IPS DF 4.7 (cell line): ENCODE measurements around the gene TIMP2.

Source experiments
- DNase-seq: peaks from one replicate; pipeline ENCODE4 v3.0.0-alpha.2; 2013; ENCODE audit warnings: low spot score; ENCODE audit errors: extremely low read depth

The TIMP2 gene

DNA sequence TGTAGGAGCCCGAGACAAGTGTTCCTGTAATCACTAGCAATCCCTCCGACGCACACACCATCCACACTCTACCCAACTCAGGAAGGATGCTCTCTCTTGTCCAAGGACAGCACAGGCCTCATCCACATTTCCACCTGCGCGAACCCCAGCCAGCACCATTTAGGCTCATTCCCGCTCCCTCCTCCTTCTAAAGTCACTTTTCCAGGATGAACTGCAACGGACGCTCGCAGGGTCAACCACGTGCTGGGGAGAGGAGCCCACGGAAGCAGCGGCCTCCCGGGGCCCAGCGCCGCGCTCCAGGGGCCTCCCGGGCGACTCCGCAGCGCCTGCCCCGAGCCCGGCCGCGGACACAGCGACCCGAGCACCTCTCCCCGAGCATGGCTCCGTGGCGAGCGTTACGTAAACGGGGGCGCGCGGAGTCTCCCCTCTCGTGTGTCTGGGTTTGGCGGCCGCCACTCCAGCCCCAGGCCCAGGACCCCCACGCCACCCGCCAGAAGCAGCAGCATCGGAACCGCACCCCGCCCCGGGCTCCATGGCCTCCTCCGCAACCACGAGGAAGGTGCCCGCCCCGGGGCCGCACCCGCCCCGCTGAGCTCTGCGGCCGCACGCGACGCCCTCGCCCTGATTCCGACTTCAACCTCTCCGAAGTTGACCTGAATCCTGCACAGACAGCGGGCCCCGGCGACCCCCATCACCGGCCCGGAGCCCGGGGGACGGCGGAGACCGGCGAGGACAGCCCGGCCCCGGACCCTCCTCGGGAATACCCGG is 85.2 kb downstream of the TIMP2 start:
- no peak for DNase-seq

DNA sequence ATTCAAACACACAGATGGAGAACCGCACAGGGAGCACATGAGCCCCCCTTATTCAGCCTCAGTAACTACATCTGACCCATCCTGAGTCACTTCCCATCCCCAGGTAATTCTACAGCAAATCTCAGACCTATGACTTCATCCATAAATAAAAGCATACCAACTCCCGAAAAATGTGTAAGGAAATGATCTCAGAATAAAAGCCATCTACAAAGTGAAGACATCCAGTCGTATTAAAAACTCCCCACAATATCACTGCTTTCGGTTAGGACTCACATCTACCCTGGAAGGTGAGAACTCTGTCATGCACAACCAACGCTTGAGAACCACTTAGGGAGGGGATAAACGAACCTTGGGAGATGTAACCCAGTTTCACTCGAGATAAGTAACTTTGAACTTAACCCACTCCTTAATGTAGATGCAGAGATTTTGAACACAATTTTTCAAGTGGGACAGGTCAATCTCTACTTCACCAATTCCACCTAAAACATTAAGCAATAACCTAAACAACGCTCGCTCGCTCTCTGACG is 85.9 kb downstream of the TIMP2 start:
- DNase-seq: no peak

DNA sequence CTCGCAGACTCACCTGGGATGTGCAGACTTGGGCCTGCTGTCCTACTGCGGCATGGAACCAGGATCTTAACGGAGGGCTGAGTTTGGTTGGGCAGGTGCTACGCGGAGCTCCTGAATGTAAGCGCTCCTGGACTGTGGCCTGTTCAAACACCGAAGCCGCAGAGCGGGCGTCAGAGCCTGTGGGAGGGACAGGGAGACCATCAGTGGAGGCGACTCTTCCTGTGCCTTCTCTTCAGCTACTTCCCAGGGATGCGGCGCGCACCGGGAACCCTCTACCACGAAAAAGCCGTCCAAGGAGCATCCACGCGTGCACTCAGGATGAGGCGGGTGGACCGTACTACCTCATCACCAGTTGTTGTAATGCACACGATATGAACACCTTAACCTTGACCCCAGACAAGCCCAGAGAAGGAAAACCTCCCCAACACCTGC is 86.6 kb downstream of the TIMP2 start:
- no peak for DNase-seq

DNA sequence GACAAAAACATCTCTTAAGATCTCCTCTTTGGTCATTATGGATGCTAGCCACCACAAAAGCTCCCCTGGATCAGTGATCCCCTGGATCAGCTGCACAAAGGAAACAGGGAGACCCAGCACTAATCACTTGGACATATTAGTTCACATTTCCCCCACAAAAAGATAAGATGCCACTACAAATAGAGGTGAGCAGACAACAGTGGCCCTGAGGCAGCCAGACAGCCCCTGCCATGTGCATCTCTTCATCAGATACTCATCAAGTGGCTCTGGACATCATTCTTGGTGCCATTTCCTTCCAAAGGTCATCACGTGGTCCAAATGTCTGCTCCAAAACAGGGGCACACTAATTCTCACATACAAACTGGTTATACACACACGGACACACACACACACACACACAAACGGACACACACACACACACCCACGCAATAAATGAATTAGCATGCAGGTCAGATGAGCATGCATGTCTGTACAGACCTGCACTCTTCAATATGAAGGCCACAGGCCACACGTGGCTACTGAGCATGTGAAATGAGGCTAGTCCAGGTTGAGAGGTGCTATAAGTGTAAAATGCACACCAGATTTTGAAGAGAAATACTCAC is 88.7 kb downstream of the TIMP2 start:
- DNase-seq: no peak

DNA sequence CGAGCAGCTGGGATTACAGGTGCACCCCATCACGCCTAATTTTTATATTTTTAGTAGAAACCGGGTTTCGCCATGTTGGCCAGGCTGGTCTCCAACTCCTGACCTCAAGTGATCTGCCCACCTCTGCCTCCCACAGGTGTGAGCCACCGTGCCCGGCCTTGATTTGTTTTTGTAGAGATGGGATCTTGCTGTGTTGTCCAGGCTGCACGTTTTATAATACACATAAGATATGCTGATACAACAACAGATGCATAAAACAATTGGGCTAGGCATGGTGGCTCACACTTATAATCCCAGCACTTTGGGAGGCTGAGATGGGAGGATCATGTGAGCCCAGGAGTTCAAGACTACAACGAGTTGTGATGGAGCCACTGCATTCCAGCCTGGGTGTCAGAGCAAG is 90.6 kb downstream of the TIMP2 start:
- no peak for DNase-seq

DNA sequence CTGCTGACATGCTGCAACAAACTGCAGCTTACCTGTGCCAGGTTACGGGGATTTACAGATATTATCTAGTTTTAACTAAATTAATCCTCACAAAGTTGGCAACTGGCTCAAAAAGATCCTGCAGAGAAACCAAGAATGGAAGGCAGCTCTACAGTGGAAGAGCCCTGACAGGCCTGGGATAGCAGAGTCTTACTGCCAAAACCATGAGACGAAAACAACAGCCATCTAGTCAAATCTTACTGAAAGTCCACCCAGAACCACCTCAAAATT is 92.7 kb downstream of the TIMP2 start:
- DNase-seq: no peak

DNA sequence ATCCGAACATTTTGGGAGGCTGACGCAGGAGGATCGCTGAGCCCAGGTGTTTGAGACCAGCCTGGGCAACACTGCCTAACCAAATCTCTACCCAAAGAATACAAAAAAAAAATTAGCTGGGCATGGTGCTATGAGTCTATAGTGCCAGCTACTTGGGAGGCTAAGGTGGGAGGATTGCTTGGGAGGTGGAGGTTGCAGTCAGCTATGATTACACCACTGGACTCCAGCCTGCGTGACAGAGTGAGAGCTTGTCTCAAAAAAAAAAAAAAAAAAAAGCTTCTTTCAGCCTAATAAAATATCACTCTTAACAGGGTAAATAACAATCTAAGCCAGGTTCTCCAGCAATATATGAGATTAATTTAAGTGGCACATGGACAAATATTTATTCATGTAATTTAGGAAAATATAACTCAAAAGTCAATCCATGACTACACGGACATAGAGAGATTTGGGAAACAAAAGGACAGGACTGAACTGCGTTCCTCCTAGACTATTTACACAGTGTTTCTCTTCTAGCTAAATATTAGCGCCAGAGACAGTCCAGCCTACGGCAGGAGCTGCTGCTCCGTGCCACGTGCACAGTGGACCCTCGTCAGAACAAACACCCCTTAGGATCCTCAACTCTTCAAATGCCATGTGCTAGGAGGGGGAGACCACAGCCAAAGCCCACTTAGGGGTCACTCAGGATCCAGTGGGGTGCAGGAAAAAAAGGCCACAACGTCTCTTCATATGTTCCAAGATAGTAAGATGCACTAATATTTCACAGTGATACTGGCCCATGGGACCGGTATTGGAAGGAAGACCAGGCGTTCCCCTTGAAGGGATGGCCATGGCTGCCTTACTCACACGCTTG is 93.3 kb downstream of the TIMP2 start:
- no peak for DNase-seq

DNA sequence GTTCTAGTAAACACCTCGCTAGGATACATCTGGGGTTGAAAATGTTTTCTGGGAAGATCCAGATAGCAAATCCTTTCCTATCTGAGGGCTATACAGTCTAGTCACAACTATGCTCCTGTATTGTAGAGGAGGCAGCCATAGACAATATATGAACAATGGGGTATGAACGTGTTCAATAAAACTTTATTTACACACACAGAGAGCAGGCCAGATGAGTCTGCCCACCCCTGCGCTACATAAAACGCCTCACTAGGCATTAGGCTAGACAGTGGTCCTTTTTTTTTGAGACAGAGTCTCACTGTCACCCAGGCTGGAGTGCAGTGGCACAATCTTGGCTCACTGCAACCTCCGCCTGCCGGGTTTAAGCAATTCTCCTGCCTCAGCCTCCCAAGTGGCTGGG is 95.7 kb downstream of the TIMP2 start:
- DNase-seq: no peak

DNA sequence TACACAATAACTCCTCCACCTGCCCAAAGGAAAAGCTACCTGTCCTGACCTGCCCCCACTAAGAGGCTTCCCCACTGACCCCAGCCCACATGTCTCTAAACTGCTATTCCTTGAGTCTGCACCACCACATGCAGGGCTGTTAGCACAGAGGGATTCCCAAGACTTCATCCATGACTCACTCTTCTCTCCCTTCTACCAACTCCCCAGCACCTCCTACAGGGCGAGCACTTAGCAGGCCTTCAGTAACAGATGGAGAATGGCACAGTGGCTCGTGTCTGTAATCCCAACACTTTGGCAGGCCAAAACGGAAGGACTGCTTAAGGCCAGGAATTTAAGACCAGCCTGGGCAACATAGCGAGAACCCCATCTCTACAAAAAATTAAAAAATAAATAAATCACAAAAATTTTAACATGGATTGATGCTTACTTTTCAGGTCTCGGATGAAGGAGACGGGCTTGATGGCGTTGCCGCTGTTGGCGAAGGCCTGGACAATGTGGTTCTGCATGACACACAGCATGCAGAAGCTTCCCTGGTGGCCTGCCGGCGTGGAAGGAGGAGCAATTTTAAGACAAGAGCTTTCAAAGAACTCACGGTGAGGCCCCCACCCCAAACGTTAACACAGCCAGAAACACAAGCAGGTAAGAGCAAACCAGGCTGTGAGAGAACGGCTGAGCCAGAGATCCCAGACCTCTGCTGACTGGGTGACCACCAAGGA is 96.6 kb downstream of the TIMP2 start:
- no peak for DNase-seq

DNA sequence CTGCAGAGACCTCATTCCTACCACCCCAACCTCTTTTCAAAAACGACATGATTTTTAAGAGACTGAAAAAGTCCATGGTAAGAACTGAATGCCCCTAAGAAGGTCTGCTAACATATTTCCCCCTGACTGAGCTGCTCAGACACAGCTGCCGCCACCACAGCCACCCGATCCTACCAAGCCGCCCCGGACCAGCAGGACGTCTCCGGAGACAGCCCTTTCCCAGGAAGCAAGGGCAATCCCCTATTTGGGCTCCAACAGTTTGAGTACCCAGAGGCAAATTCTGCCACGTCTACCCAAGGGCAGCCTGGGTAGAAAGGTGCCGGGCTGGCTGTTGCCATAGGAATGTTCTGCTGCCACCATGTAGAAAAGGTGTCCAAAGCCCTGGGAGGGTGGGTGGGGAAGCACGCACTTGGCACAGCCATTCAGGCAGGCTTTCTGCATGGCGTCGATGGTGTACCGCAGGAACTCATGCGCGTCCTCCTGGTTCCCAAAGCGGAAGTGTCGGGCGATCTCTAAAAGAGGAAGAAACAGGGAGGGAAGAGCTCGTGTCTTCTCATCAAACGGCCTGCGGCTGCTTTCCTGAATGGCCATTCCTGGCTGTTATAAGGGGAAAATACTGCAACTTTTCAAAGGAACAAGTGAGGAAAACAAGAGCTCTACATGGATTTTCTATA is 98.2 kb downstream of the TIMP2 start:
- DNase-seq: no peak

DNA sequence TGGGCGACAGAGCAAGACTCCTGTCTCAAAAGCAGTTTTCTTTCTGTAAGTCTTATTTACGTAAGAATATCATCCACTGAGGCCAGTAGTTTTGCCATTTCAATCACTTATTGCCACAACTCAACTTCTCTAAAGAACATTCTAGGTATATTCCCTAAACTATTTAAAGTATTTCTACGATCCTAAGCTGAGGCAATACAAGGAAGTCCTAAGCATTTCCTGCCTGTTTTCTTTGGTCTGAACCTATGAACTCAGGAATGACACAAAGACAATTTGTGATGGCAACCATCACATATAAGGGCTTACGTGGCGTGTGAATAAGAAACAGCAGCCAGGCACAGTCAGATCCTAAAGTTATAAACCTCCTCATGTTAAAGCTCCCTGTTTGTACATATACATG is 98.8 kb downstream of the TIMP2 start:
- no peak for DNase-seq

DNA sequence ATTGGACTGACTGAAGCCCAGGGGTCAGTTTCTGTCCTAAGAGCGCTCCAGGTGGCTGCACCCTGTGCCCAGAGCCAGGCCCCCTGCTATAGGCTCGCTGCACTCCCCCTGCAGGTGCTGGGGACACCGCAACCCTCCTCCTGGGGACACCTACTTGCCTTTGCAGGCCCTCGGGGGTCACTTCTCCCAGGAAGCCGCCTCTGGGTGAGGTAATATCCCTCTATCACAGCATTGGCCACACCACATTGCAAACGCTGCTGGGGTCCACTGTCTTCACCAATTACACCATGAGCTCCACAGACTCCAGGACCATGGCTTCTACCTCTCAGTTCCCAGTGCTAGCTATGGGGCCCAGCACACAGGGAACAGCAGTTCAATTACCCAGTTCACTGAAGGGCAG is 99.5 kb downstream of the TIMP2 start:
- no peak for DNase-seq

DNA sequence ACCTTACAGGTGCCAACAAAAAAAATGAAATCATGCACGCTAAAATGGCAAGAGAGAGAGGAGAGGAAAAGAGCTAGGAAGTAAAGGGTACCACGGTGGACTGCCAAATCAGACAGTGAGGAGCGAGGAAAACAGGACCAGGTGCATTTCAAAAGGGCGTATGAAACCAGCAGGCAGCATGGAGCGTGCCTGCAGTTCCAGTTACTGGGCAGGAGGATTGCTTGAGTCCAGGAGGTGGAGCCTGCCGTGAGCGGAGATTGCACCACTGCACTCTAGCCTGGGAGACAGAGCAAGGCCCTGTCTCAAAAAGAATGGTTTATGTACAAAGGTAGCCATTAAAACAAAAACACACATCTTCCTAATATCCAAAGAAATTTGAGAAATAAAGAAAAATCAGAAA is 100.9 kb downstream of the TIMP2 start:
- DNase-seq: no peak

DNA sequence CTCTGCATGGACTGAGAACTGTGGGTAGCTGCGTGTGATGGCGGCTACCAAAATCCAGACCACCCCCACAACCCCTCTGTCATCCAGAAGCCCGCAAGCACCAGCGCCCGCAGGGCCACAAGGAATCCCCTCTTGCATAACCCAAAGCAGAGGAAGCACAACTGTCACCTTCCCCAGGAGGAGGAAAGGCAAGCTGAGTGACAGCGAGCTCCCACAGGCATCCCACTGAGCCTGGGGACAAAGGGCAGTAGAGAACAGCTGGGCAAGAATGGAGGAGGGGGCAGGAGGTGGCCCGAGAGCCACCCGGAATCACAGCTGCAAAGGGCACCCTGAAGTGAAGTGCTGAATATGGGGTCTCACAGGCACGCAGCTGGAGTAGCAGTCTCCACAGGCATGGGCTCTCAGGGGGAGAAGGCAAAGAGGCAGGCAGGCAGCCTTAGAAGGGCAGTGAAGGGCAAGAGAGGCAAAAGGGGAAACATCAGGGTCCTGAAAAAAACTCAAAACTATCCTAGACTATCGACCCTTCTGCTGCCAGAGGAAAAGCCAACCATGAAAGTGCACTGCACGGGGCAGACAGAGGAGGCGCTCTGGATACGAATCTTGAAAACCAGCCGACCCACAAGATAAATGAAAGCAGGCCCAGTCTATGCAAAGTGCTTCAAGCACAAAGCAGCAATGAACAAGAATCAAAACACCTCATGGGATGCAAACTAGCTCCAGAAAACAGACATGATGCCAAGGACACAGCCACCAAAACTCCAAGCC is 101.7 kb downstream of the TIMP2 start:
- DNase-seq: no peak

DNA sequence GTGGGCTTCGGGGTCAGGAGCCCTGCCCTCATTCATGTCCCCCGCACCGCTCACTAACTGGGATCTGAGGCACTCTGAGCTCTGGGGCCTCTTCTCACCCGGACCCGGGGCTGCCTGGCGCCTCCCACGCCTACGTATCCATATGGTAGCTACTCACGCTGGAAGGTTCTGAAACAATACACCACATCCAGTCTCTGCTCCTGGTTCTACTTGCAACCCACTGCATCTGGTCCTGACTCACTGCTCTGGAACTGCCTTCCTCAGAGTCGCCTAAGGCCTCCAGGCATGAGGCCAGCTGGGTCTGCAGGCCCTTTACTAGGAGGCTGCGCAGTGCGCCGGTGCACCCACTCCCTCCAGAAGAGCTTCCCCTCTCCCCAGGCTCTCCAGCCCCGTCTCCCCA is 102.6 kb downstream of the TIMP2 start:
- DNase-seq: no peak

DNA sequence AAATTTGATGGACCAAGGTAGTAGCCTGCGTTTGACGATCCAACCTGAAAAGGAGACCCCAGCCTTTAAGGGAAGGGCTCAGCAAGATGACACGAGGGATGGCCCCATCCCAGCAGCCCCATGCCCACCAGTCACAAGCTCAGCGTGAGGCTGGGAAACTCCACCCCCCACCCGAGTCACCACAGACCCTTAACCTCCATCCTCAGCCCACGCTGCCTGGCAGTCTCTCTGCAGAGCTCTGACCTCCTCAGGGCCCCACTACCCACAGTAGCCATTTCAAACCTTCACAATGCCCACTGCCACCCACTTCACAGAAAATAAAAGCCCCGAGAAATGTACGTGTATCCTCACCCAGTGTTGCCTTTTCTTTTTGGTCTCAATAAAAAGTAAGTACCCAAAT is 103.2 kb downstream of the TIMP2 start:
- DNase-seq: no peak

DNA sequence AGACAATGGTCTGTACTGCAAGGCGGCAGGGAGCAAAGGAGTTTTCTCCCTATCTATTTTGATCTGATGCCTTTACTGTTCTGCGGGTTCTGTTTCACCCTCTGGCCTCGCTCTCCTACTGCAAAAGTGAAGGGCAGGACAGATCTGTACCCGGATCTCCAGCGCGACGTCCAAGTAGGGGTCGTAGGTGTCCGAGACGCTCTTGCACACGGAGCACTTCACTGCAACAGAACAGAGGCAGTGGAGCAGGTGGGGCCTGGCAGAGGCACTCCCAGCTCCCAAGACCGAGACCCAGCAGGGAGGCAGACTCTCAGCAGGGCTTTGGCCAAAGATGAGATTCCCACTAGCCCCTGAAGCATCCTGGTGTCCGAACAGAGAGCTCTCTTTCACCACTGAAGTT is 104.3 kb downstream of the TIMP2 start:
- no peak for DNase-seq

DNA sequence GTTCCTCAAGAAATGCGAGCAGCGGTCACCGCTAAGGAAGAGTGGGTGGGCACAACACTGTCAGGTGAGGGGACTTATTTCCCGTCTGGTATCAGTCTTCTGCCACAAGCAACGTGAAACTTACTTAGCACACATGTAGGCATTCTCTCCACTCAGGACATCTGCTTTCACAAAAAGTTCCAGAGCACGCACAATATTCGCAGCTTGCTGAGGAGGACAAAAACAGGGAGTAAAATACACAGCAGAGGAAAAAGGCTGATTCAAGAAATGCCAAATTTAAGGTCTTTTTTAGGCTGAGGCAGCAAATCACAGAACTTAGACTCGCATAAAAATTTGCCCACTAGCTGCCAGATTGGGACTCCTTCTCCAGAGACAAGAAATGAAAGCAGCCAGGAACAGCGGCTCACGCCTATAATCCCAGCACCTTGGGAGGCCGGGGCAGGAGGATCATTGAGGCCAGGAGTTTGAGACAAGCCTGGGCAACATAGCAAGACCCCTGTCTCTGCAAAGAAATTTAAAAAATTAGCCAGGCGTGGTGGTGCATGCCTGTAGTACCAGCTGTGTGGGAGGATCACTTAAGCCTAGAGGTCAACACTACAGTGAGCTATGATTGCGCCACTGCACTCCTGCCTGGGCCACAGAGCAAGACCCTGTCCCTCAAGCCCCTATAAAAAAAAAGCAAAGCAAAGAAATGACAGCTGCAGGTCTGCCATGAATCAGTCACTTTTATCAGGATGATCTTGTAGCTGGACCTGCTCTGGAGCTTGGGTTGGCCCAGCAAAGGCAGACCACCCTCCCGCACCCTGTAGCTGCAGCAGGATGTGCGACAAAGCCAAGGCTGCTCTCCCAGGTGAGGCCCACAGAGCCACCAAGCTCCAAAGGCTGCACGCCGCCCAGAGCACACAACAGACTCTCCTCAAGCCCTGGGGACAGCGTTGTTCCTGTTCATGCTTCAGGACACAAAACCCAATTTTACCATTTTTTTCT is 105.1 kb downstream of the TIMP2 start:
- no peak for DNase-seq

DNA sequence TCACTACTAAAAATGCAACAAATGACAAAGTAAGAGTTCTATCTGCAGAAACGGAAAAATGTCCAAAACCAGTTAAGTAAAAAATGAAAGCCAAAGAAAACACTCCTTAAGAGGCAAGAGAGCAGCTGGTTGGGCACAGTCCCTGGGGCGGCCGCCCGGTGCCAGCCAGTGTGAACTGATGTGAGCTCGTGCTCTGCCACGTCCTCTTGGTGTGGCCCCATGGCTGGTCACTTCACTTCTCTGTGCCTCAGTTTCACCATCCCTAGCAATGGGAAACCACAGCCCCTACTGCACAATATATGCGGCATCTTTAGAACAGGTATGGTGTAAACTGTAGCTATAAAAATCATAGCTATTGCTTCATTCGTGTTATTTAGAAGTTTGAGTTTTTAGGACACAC is 105.8 kb downstream of the TIMP2 start:
- no peak for DNase-seq
